ENCODE results near the gene HYAL1.
"Not testable (repeated sequence)": the region's sequence is repeated elsewhere in the genome, so short reads cannot be mapped to it uniquely, and the experiment has no call there.

The HYAL1 gene

DNA sequence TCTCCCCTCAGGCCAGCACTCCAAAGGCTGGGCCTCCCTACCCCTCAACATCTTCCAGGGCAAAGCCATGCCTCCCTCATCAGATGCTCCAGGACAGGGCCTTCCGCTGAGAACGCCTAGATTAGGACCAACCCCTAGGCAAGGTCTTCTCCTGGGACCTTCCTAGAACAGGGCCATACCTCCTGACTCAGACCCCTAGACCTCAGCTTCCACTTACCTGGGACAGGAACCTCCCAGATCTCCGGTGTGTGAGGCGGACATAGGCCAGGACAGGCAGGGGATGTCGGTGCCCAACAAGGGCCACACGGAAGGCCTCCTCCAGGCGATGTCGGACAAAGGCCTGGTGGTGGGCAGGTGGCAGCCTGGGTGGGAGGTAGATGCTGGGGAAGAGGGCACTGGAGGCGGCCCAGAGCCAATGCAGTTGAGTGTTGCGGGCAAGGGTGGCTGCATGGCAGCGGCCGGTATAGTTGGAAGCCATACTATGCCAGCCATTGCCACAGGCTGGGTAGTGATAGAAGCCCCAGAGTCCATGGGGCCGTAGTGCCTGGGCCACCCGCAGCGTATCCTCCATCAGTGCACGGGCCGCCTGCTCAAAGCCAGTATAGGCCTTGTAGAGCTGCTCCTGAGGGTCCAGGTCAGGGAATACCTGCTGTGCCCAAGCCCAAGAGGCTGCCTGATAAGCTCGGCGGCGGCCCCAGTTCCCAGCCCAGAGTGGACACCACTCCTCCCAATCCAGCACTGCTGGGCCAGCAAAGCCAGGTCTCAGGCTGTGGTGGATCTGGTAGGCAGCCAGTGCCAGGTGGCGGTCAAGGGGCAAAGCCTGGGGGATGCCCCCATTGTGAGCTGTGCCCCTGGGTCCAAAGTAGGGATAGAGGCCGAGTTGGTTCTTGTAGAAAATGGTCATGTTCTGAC, 8.6 kb downstream of the HYAL1 start:
- no peak for DNase-seq (ENCODE audit: low spot score)

DNA sequence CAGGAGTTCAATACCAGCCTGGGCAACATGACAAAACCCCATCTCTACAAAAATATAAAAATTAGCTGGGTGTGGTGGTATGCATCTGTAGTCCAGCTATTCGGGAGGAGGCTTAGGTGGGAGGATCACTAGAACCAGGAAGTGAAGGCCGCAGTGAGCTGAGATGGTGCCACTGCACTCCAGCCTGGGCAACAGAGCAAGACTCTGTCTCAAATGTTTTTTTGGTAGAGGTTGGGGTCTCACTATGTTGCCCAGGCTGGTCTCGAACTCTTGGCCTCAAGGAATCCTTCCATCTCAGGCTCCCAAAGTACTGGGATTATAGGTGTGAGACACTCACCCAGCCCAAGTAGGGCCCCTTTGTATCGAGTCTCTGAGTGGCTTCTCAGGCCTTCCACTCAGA, 9.3 kb downstream of the HYAL1 start:
- no peak for DNase-seq (ENCODE audit: low spot score)

DNA sequence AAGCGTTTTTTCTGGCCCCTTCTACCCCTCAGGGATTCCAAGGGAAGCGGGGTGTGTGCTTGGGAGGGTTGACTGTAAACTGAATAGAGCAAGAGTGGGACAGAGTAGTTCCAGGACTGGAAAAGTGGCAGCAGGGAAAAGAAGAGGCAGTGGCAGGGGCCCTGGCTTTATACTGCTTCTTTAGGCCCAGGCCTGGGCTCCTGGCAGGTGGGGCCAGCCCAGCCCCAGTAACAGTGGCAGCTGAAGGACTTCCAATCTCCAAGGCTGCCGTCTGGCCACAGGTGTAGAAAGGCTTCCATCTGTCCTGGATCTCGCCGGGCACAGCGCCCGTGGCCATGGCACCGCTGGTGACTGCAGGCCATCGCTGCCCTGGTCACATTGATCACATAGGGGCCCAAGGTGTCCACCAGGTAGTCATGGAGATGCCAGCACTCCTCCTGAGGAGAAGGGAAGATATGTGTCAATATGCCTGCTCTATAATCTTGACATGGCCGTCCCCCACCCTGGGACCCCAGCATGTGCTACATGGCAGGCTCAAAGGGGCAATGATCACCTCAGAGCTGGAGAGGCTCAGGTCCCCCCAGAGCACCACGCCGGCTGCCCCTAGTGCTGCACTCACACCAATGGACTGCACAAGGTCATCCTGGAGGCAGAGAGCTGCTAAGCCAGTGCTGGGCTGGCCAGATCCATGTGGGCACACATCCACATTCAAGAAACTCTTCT, 10.1 kb downstream of the HYAL1 start:
- no peak for DNase-seq (ENCODE audit: low spot score)

DNA sequence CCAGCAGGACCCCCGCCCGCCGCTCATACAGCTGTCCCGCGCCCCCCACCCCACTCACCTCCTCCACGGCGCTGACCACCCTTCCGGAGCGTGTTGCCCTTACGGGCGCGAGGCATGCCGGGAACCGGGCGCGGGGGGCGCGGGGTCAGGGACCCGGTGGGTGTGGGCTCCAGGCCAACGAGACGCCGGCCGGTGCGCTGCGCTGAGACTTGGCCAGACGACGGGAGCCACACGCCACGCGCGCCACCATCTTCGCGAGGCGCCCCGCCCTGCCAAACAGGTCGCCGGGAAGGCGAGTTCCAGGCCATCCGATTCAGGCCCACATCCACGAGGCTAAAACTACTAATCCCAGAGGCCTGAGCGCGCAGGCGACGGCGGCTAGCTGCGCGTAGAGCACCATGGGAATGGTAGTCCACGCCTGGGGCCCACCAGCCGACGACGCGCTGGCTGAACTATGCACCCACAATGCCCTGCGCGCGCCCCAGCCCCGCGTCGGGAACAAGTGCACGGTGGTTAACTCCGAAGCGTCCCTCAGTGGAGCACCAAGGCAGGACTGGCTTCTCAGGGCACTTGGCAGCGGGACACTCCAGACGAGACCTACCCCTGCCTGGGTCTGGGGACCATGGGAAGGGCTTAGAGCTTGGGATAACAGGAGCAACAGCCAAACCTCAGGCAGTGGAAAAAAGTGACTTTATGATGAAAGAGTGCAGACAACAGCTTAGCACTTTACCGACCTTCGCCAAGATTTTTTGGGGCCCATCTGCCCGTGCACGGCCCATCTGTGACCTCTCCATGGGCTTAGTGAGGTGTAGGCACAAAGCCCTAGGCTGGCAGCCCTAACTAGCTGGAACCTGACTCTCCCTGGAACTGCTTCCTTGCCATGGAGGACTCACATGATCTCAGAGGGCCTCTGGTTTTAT, 11.0 kb downstream of the HYAL1 start, which contains the start of gene IFRD2:
Gene IFRD2, minus strand, starts transcription at position 271 of the 920 bp plus-strand sequence. Its CDS starts 155 bp downstream, at position 116.
- peak; percentile 96 for DNase-seq (ENCODE audit: low spot score)

DNA sequence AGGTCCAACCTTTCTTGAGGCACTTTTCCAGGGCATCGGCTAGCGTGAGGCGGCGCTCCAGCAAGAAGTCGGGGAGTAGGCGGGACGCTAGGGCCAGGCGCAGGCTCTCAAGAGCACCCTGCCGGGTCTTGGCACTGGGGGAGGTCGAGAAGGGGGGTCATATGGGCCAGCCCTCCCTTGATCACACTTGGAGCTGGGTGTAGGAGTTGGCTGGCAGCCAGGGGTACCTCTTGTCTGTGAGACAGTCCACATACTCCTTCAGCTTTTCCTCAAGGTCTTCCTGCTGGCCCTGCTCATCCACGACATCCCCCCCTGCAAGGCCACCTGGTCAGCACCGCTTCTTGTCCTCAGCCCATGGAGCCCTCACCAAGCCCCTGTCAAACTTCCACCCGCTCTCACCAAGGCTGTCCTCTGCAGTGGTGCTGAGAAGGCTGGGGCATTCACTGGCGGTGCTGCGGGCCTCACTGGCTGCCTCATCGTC, 13.2 kb downstream of the HYAL1 start:
- DNase-seq (ENCODE audit: low spot score) = no peak

DNA sequence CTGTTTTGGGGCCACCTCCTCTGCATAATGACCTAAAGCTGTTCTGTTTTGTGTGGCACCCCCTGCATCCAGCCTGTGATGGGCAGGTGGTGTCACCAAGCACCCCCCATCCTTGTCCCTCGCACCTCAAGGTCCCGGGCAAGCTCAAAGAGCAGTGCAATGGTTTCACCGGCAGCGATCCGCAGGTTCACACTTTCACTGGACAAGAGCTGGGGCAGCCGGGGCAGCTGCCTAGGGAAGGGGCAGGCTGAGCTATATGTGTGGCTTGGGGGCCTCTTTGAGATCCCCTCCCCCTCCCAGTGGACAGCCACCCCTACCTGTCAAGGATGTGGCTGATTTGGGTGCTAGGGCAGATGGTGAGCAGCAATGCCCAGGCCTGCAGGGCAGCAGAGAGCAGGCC, 14.2 kb downstream of the HYAL1 start:
- DNase-seq (ENCODE audit: low spot score) = no peak

DNA sequence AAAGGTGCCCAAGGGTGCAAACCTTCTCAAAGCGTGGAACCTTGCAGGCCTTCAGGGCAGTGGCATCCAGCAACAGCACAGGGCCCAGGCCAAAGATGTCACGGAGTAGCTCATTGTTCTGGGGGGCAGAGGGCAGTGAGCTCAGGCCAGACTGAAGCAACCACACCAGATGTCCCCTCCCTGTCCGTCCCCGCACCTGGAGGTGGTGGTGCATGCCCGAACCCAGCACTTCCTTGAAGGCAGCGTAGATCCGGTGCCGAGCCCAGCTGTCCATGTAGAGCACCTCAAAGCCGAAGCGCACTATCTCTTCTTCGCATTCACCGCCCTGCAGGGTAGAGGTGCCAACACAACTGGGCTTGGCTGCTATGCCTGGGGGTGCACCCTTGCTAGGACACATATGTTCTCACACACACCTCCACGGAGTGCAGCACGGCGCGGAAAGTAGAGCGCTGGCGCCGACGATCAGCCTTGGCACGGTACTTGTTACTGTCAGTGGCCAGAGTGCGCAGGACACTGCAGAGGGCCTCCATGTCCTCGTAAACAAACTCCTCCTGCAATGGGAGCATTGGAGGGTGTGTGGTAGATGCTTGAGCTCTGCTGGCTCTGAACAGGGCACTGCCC, 14.9 kb downstream of the HYAL1 start:
- DNase-seq (ENCODE audit: low spot score) = no peak

DNA sequence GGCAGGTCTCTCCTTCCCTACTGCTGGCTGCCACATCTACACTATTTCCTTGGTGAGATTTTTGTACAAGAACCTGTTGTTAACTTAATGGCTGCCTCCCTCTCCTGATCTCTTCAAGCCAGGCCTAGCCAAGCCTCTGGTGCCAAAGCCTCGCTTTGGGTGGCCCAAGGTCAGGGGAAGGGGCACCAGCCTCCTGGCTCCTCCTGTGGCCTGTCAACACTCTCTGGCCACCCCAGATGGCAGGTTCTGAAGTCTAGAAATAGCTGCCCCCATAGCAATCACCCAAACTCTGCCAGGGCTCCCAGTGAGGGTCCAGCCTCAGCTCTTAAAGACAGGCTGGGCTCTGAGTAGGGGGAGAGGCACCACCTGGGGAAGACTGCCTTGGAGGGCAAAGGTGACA, 16.1 kb downstream of the HYAL1 start:
- no peak for DNase-seq (ENCODE audit: low spot score)

DNA sequence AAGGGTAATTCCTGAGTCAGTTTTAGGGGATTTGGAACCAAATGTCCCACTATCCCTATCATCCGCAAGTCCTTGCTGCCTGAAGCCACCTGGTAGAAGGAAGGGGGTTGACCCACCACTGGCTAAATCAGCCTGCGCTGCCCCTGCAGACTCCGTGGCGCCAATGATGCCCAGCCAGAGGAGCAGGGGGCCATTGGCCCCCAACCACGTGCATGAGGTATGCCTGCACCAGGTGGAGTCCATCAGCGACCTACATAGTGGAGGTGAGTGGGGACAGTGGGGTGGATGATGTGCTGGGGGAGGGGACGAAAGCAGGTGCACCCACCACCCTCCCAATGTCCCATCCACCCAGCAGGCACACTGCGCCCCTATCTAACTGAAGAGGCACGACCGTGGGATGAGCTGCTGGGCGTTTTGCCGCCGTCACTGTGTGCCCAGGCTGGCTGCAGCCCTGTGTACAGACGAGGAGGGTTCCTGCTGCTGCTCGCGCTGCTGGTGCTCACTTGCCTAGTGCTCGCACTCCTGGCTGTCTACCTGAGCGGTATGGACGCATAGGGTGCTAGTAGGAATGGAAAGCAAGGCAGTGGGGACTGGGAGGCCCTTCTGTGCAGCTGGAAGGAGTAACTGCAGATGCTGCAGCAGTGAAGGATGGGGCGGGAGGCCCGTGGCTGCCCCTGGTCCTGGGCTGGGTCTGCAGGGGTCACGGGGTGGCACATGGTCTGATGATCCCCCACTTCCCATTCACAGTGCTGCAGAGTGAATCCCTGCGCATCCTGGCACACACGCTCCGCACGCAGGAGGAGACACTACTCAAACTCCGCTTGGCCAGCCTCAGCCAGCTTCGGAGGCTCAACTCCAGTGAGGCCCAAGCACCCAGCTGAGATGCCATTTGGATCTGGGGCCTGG, 16.8 kb downstream of the HYAL1 start:
- no peak for DNase-seq (ENCODE audit: low spot score)

DNA sequence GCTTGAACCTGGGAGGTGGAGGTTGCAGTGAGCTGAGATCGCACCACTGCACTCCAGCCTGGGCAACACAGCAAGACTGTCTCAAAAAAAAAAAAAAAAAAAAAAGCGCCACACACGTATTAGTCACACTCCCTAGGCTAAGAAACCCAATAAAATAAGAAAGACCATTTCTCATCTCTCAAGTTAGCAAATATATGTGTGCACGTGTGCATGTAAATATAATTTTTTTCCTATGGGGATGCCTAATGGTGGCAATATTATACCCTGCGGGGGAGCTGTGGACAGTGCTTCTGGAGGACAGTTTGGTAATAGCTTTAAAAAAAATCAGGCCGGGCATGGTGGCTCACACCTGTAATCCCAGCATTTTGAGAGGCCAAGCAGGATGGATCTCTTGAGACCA, 19.3 kb downstream of the HYAL1 start:
- not testable (repeated sequence) for DNase-seq (ENCODE audit: low spot score)

DNA sequence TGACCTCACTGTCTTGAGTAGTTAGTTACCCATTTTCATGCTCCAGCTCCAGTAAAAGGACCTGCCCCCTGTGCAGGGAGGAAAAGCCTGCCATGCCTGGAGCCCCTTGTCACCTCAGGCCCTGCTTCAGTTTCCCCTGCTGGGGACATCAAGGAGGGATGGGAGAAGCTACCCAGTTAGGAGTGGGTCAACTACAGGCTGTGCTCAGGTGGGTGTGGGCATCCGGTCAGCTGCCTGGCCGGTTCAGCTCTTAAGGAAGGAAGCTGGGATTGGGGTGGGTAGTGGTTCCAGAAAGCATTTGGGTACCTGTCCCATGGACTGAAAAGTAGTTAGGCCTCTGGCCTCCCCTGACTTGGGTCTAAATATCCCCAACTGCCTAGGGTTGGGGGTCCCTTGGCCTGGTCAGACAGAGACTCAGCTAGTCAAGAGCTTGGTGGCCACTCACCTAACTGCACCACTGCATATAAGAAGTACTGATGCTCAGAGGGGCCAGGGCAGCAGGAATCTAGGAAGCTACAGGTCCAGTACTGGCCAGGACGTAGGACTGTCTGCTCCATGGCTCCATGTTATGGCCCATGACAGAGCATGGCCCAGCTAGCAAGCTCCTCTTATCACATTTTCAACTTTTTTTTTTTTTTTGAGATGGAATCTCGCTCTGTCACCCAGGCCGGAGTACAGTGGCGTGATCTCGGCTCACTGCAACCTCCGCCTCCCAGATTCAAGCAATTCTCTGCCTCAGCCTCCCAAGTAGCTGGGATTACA, 23.9 kb downstream of the HYAL1 start:
- no peak for DNase-seq (ENCODE audit: low spot score)

DNA sequence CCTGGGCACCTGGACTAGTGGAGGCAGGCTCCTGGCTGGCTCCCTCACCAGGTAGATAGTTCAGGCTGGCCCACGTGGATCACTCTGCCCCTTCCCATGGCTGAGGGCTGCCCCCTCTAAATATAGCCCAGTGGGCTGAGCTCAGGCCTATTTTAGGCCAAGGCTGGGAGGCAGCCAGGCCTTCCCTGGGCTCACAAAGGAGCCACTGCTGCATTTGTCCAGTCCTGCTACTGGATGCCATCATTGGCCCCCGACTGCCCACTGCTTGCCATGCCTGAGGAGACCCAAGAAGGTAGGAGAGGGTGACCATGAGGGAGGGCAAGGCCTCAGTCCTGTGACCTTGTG, 24.5 kb downstream of the HYAL1 start, which contains the start of gene LSMEM2:
Gene LSMEM2, plus strand, starts transcription at position 208 of the 345 bp plus-strand sequence. Its CDS starts 27 bp downstream, at position 235.
- no peak for DNase-seq (ENCODE audit: low spot score)

DNA sequence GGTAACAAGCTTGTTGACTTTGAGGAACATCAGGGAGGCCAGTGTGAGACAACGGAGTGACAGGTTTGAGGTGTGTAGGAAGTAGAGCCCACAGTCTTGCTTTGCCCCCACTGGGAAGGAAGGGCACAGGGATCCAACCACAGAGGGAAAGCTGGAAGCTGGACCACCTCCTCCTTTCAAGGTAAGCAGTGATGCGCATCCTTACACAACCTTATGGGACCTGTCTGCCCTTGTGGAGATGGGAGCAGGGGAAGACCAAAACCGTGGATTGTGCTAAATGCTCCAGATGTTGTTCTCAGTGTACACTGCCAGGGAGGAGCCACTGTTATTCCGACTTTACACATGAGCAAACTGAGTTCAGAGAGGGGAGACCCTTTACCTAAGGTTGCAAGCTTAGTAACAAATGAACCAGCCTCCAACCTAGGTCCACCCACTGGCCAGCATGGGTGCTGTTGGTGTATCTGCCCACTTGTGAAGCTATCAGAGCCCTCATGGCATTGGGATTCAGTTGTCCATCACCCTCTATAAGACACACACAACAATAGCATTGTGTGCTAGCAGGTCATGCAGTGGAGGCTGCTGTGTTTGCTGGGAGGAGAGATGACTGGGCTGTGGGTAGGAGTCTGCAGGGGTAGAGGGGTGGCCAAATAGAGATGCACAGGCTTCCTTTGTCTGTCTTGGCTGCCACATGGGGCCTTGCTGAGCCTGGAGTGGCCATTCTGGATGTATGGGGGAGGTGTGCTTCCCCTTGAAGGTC, 25.1 kb downstream of the HYAL1 start:
- no peak for DNase-seq (ENCODE audit: low spot score)

DNA sequence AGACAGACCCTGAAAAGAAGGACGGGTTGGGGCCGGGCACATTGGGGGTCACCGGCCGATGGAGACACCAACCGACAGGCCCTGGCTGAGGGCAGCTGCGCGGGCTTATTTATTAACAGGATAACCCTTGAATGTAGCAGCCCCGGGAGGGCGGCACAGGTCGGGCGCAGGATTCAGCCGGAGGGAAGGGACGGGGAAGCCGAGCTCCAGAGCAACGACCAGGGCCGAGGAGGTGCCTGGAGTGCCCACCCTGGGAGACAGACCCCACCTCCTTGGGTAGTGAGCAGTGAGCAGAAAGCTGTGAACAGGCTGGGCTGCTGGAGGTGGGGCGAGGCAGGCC, 26.6 kb downstream of the HYAL1 start:
- DNase-seq (ENCODE audit: low spot score) = no peak

DNA sequence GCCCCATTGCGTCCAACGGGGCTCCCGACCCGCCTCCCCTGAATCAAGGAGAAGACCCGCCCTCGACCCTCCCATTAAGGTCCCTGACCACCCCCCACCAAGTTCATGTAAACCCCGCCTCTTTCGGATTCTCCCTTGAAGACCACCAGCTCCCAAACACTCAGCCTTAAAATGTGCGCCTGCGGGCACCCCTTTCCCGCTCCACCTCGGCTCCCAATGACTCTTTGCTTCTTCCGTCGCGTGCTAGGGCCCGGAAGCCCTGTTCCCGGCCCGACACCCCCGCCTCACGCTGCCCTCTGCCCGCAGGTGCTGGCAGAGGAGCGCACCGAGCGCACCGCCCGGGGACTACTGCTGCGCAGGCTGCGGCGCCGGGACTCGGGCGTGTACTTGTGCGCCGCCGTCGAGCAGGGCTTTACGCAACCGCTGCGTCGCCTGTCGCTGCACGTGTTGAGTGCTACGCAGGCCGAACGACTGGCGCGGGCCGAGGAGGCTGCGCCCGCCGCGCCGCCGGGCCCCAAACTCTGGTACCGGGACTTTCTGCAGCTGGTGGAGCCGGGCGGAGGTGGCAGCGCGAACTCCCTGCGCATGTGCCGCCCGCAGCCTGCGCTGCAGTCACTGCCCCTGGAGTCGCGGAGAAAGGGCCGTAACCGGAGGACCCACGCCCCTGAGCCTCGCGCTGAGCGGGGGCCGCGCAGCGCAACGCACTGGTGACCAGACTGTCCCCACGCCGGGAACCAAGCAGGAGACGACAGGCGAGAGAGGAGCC, 27.2 kb downstream of the HYAL1 start:
- DNase-seq (ENCODE audit: low spot score) = no peak

DNA sequence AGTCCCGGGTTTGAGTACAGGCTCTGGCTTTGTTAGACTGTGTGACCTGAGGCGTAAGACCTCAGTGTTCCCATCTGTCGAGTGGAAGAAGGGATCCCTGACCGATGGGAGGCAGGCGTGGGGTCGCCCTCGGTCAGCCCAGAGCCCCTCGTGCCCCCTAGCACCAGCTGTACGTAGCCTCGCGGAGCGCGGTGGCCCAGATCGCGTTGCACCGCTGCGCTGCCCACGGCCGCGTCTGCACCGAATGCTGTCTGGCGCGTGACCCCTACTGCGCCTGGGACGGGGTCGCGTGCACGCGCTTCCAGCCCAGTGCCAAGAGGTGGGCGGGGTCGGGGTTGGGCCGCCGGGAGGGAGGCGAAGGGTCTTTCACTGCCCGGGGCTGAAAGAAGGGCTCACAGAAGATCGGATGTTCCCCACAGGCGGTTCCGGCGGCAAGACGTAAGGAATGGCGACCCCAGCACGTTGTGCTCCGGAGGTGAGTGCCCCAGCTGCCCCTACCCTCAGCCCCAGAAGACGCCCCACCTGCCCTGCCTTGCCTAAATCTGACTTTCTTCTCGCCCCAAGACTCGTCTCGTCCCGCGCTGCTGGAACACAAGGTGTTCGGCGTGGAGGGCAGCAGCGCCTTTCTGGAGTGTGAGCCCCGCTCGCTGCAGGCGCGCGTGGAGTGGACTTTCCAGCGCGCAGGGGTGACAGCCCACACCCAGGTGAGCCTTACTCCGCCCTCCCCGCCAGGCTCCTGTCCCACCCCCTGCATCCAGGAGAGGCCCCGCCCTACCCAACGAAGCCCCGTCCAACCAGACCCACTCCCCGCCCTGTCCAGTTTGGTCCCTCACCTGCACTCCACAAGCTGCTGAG, 28.0 kb downstream of the HYAL1 start:
- no peak for DNase-seq (ENCODE audit: low spot score)

All from SK-N-DZ (cell line).